ENCODE results near the gene EID2B.

EID2B gene

GRCh38 chr19:39498798-39499642, 33.6 kb downstream of the EID2B start, which contains the start of gene DLL3:
TSS of gene DLL3 (plus strand) at chr19:39498947. CDS start at chr19:39498975, 28 bp downstream.
- DNase-seq (ENCODE audit: low spot score), result no peak

- peak; percentile 40 for DNase-seq (ENCODE audit: low spot score)
Measured at GRCh38 chr19:39497996-39498797, 34.5 kb downstream of the EID2B start.

GRCh38 chr19:39497701-39497995, 35.0 kb downstream of the EID2B start:
- DNase-seq (ENCODE audit: low spot score), result no peak

- DNase-seq (ENCODE audit: low spot score), result no peak
Measured at GRCh38 chr19:39496063-39496462, 36.6 kb downstream of the EID2B start.

- no peak for DNase-seq (ENCODE audit: low spot score)
Measured at GRCh38 chr19:39494661-39495060, 38.0 kb downstream of the EID2B start.

GRCh38 chr19:39492788-39493187, 39.9 kb downstream of the EID2B start:
- no peak for DNase-seq (ENCODE audit: low spot score)

DNA sequence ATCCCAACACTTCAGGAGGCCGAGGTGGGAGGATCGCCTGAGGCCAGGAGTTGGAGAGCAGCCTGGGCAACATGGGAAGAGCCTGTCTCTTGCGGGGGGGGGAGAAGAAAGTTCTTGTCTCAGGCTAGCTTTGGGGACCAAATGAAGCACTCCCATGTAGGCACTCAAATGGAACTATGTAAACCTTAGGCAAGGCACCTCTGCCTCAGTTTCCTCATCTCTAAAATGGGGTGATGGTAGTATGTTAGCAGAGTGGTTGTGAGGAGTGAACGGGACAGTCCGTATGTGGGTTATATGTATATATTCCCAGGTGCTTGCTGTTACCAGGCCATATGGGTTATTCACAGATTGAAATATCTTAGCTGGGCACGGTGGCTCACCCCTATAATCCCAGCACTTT, 40.4 kb downstream of the EID2B start:
- no peak for DNase-seq (ENCODE audit: low spot score)

- no peak for DNase-seq (ENCODE audit: low spot score)
Measured at GRCh38 chr19:39489756-39490155, 42.9 kb downstream of the EID2B start.

GRCh38 chr19:39483141-39483540, 49.5 kb downstream of the EID2B start:
- DNase-seq (ENCODE audit: low spot score), result no peak

- DNase-seq (ENCODE audit: low spot score), result no peak
Measured at GRCh38 chr19:39481676-39482075, 51.0 kb downstream of the EID2B start.

GRCh38 chr19:39481229-39481545, 51.5 kb downstream of the EID2B start:
- no peak for DNase-seq (ENCODE audit: low spot score)
